Stomach (tissue), 4 donors: ENCODE measurements around the gene CELSR3.

ENCODE experiments used
- CTCF ChIP-seq, 7 experiments: fragments of 450-650 bp in 4 of 7; fragments of 200-600 bp in 3 of 7; sonication (generic) in 3 of 7; IDR thresholded peaks; one replicate each; pipeline ENCODE4 v1.5.1; 2016 to 2019; ENCODE audit warnings: antibody characterized with exemption in 7 of 7, control low read depth in 2 of 7, mild to moderate bottlenecking in 1 of 7
- EP300 ChIP-seq: sonication (generic); formaldehyde crosslinking; IDR thresholded peaks from one replicate; pipeline ENCODE4 v1.6.1; 2017; ENCODE audit warnings: antibody characterized with exemption
- POLR2A ChIP-seq, 4 donors: fragments of 450-650 bp; IDR thresholded peaks; one replicate each; pipeline ENCODE4 v1.6.1; 2016; ENCODE audit warnings: antibody characterized with exemption in 4 of 4, control low read depth in 2 of 4, mild to moderate bottlenecking in 1 of 4, moderate library complexity in 1 of 4
- POLR2AphosphoS5 ChIP-seq, 3 donors: sonication (generic); formaldehyde crosslinking; IDR thresholded peaks; one replicate each; pipeline ENCODE4 v1.6.1; 2016; ENCODE audit warnings: antibody characterized with exemption in 3 of 3

- no peak for TF ChIP-seq CTCF (IDR thresholded peaks at IDR 0.05)
- TF ChIP-seq POLR2A (IDR thresholded peaks at IDR 0.05), result no peak
- TF ChIP-seq POLR2AphosphoS5 (IDR thresholded peaks at IDR 0.05), result no peak
- TF ChIP-seq EP300, result no peak
Observed at GRCh38 chr3:48596157-48596556, 66.5 kb downstream of the CELSR3 start.
